B cell (primary cell): ENCODE measurements around the gene SLC26A3. TPM values are rescaled to one million over a fixed set of nuclear protein-coding genes. Genes with fewer than 3 reads are reported as not detected.

ENCODE experiments used
- ATAC-seq: fragments of 200-7000 bp; cut with Tn5 transposase; one replicate; pipeline ENCODE4 v1.10.0; 2021; ENCODE audit warnings: low read depth, mild to moderate bottlenecking, moderate number of reproducible peaks, moderate library complexity
- CTCF ChIA-PET: fragments of 350-600 bp; sonication (Branson Sonifier 250); formaldehyde crosslinking; loops from one replicate; lab custom pipeline; 2021; ENCODE audit warnings: antibody characterized with exemption, inconsistent platforms; lab: Charles Lee
- POLR2A ChIA-PET: fragments of 350-600 bp; sonication (Branson Sonifier 250); formaldehyde crosslinking; loops from one replicate; lab custom pipeline; 2021; ENCODE audit warnings: antibody characterized with exemption; lab: Charles Lee
- DNase-seq: peaks from one replicate; pipeline ENCODE4 v3.0.0; 2013
- H2AFZ ChIP-seq: 2 replicates; pipeline ENCODE4 v1.6.1; 2012; ENCODE audit warnings: mild to moderate bottlenecking, low read depth, low read length; ENCODE audit not compliant: insufficient read depth, poor library complexity, severe bottlenecking
- H3K27ac ChIP-seq, 2 donors: 1 replicate in 1 of 2; 2 replicates in 1 of 2; pipeline ENCODE4 v1.5.1; 2012 to 2013; ENCODE audit warnings: low read length in 2 of 2, mild to moderate bottlenecking in 2 of 2, moderate library complexity in 1 of 2
- H3K27me3 ChIP-seq, 4 experiments: fragments of 200-600 bp in 1 of 4; sonication (generic) in 1 of 4; replicated peaks in 1 of 4; 1 replicate in 2 of 4; 2 replicates in 2 of 4; pipeline versions ENCODE4 v1.6.1 to v1.7.0; 2013 to 2016; ENCODE audit warnings: low read length in 3 of 4, mild to moderate bottlenecking in 2 of 4, mixed read lengths in 1 of 4, moderate library complexity in 1 of 4; ENCODE audit not compliant: insufficient read depth in 4 of 4, control insufficient read depth in 3 of 4; ENCODE audit errors: control extremely low read depth in 1 of 4
- H3K36me3 ChIP-seq, 2 experiments: replicated peaks in 1 of 2; 1 replicate in 1 of 2; 2 replicates in 1 of 2; pipeline versions ENCODE4 v1.6.1 to v1.7.1; 2013; ENCODE audit warnings: low read length in 1 of 2; ENCODE audit not compliant: insufficient read depth in 2 of 2, control insufficient read depth in 1 of 2; ENCODE audit errors: control extremely low read depth in 1 of 2, extremely low read depth in 1 of 2
- H3K4me1 ChIP-seq, 2 donors: fragments of 200-600 bp in 1 of 2; sonication (generic) in 1 of 2; 1 replicate in 1 of 2; 2 replicates in 1 of 2; pipeline versions ENCODE4 v1.5.1 to v1.6.1; 2013 to 2017; ENCODE audit warnings: low read length in 2 of 2; ENCODE audit not compliant: control insufficient read depth in 2 of 2, insufficient read depth in 2 of 2
- H3K4me2 ChIP-seq: replicated peaks from 2 replicates; pipeline ENCODE3; 2012; ENCODE audit warnings: mild to moderate bottlenecking, low read depth, low read length; ENCODE audit not compliant: poor library complexity, severe bottlenecking
- H3K4me3 ChIP-seq, 5 experiments: fragments of 200-600 bp in 1 of 5; sonication (generic) in 1 of 5; 1 replicate in 3 of 5; 2 replicates in 2 of 5; pipeline versions ENCODE4 v1.5.1 to v1.7.0; 2011 to 2016; ENCODE audit warnings: low read length in 4 of 5, mild to moderate bottlenecking in 4 of 5, low read depth in 2 of 5, control low read depth in 1 of 5, moderate library complexity in 1 of 5; ENCODE audit not compliant: insufficient read depth in 1 of 5; ENCODE audit errors: control extremely low read depth in 1 of 5, extremely low read depth in 1 of 5
- H3K79me2 ChIP-seq: fragments of 200-600 bp; sonication (generic); one replicate; pipeline ENCODE4 v1.6.0; 2016; ENCODE audit warnings: low read length; ENCODE audit not compliant: control insufficient read depth, insufficient read depth
- H3K9ac ChIP-seq: fragments of 200-600 bp; sonication (generic); 2 replicates; pipeline ENCODE4 v1.6.1; 2017; ENCODE audit warnings: mild to moderate bottlenecking, low read length, moderate library complexity
- H3K9me3 ChIP-seq, 3 donors: one replicate each; pipeline versions ENCODE4 v1.6.1 to v1.7.1; 2013; ENCODE audit warnings: low read length in 2 of 3; ENCODE audit not compliant: control insufficient read depth in 2 of 3, insufficient read depth in 1 of 3; ENCODE audit errors: control extremely low read depth in 1 of 3
- H4K20me1 ChIP-seq: 2 replicates; pipeline ENCODE4 v1.6.0; 2012; ENCODE audit warnings: mild to moderate bottlenecking, low read length; ENCODE audit not compliant: insufficient read depth, control insufficient read depth, poor library complexity, severe bottlenecking
- H3K27ac Mint-ChIP-seq: one replicate; pipeline ENCODE4 v1.8.0; 2021; ENCODE audit warnings: mixed read lengths
- H3K27me3 Mint-ChIP-seq: one replicate; pipeline ENCODE4 v1.8.0; 2021; ENCODE audit warnings: mixed read lengths
- H3K4me1 Mint-ChIP-seq: one replicate; pipeline ENCODE4 v1.8.0; 2021; ENCODE audit warnings: mixed read lengths
- H3K4me3 Mint-ChIP-seq: one replicate; pipeline ENCODE4 v1.8.0; 2021; ENCODE audit warnings: mixed read lengths
- H3K9me3 Mint-ChIP-seq: one replicate; pipeline ENCODE4 v1.8.0; 2022; ENCODE audit warnings: mixed read lengths; ENCODE audit not compliant: insufficient read depth
- EZH2 ChIP-seq: IDR thresholded peaks from 2 replicates; pipeline ENCODE4 v1.6.1; 2012; ENCODE audit warnings: borderline replicate concordance, low read depth, mild to moderate bottlenecking, moderate library complexity, low read length; ENCODE audit not compliant: insufficient read depth, poor library complexity, severe bottlenecking
- WGBS: methylation state at CpG from one replicate; pipeline ENCODE4 v1.1.5; 2013; ENCODE audit warnings: missing lambda C conversion rate; ENCODE audit not compliant: insufficient coverage; 5-methylcytosine and 5-hydroxymethylcytosine counted together
- intact Hi-C: fragments of 100-400 bp; cut with micrococcal nuclease; formaldehyde crosslinking; loops from one replicate; pipeline ENCODE4 v1.10.0; 2022
- polyA plus RNA-seq: library from polyadenylated mRNA; depleted of rRNA; stranded (reverse); fragments of >200 nt; gene quantifications from 2 replicates; pipeline ENCODE4 v1.2.3, GENCODE V29; 2012
- total RNA-seq, 2 donors: library from RNA; stranded (reverse); fragments of 120-200 nt in 1 of 2; gene quantifications; 1 replicate in 1 of 2; 2 replicates in 1 of 2; pipeline versions ENCODE4 v1.2.3 to v1.2.4, GENCODE V29; 2013 to 2022
- TF ChIP-seq, protein P1 (sequence below): fragments of 200-600 bp; IDR thresholded peaks from one replicate; pipeline ENCODE4 v1.8.0; 2022; ENCODE audit warnings: antibody characterized with exemption, mild to moderate bottlenecking

The SLC26A3 gene
- total and polyA plus RNA-seq, 2 donors (not counting 1 experiment from before 2014, with no cell fraction given) = not detected

GRCh38 chr7:107816011-107816566 lies 13.1 kb upstream of the SLC26A3 start:
- intact Hi-C loops = no loop called here
- H3K4me1 ChIP-seq = no peaks in the 10 kb centered on the region
- WGBS = 91% methylated on average over 4 of the region's 6 CpGs
- no peaks in the 10 kb centered on the region for H4K20me1 ChIP-seq
- H3K27ac ChIP-seq = no peak overlapping the region
- H2AFZ ChIP-seq = no peak overlapping the region
- no peaks in the 10 kb centered on the region for H3K36me3 ChIP-seq
- Mint-ChIP-seq H3K9me3 (no peaks in the 10 kb centered on the region), H3K4me3 (no peak overlapping the region), H3K27me3 (peaks cover 13% of the 10 kb centered on the region), H3K27ac (no peak overlapping the region), H3K4me1 (no peaks in the 10 kb centered on the region)
- TF ChIP-seq EZH2 = no peak
- TF ChIP-seq, protein P1, sequence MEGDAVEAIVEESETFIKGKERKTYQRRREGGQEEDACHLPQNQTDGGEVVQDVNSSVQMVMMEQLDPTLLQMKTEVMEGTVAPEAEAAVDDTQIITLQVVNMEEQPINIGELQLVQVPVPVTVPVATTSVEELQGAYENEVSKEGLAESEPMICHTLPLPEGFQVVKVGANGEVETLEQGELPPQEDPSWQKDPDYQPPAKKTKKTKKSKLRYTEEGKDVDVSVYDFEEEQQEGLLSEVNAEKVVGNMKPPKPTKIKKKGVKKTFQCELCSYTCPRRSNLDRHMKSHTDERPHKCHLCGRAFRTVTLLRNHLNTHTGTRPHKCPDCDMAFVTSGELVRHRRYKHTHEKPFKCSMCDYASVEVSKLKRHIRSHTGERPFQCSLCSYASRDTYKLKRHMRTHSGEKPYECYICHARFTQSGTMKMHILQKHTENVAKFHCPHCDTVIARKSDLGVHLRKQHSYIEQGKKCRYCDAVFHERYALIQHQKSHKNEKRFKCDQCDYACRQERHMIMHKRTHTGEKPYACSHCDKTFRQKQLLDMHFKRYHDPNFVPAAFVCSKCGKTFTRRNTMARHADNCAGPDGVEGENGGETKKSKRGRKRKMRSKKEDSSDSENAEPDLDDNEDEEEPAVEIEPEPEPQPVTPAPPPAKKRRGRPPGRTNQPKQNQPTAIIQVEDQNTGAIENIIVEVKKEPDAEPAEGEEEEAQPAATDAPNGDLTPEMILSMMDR = no peak
- no peak for ATAC-seq
- H3K9me3 ChIP-seq = no peaks in the 10 kb centered on the region
- no peak overlapping the region for H3K9ac ChIP-seq
- ChIA-PET CTCF (no interaction called here), POLR2A (no interaction called here)
- H3K79me2 ChIP-seq = no peaks in the 10 kb centered on the region
- no peak overlapping the region for H3K4me3 ChIP-seq
- DNase-seq = no peak
- no peak overlapping the region for H3K4me2 ChIP-seq
- H3K27me3 ChIP-seq = no peaks in the 10 kb centered on the region

DNA sequence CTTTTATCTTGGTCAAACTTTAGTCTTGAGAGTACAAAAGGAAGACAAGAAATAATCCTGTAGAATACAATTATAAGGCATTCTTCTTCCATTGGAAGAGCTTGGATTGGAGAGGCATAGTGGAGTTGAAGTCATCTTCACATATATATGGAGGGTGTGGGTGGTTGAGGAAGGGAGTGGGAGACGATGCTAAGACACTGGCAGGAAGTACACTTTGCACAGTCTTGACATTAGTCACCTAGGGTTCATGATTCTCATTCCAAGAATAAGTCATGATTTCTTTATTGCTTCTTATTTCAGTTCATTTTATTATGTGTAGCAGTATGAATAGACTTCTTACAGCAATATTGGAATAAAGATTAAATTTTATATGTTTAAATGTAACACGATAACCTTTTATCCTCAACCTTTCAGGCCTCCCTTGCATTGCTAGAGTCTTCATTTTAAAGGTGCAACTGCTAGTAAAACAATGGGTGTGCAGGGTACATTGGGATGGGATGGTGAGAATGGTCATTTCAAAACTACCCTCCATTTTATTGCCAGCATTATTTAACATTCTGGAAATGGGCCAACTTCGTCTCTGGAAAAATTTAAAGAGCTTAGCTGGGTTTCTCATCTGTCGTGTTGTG lies 12.3 kb upstream of the SLC26A3 start:
- H3K27ac ChIP-seq = no peak overlapping the region
- intact Hi-C loops = no loop called here
- ChIA-PET CTCF (no interaction called here), POLR2A (no interaction called here)
- no peak overlapping the region for H3K9ac ChIP-seq
- no peaks in the 10 kb centered on the region for H3K27me3 ChIP-seq
- no peak overlapping the region for H3K4me2 ChIP-seq
- DNase-seq (no peak), ATAC-seq (no peak)
- Mint-ChIP-seq H3K27me3 (peaks cover 13% of the 10 kb centered on the region), H3K27ac (no peak overlapping the region), H3K9me3 (no peaks in the 10 kb centered on the region), H3K4me3 (no peak overlapping the region), H3K4me1 (no peaks in the 10 kb centered on the region)
- H3K9me3 ChIP-seq = no peaks in the 10 kb centered on the region
- no peak overlapping the region for H2AFZ ChIP-seq
- no CpG with 5 or more reads among the region's 4 CpGs for WGBS
- H3K4me3 ChIP-seq = no peak overlapping the region
- H4K20me1 ChIP-seq = no peaks in the 10 kb centered on the region
- TF ChIP-seq, protein P1 = no peak
- no peak for TF ChIP-seq EZH2
- H3K79me2 ChIP-seq = no peaks in the 10 kb centered on the region
- no peaks in the 10 kb centered on the region for H3K4me1 ChIP-seq
- no peaks in the 10 kb centered on the region for H3K36me3 ChIP-seq
